AG08395 (cell line): ENCODE data around the gene RAX2.
A peak's percentile ranks its signal among the peaks of the same experiment; 100 is the strongest.
"Not testable (repeated sequence)": the region's sequence is repeated elsewhere in the genome, so short reads cannot be mapped to it uniquely, and the experiment has no call there.

Experiments used
- DNase-seq: peaks from one replicate; pipeline ENCODE4 v3.0.0; 2012; ENCODE audit warnings: mixed read lengths, low spot score

RAX2 gene

GRCh38 chr19:3778104-3778867 lies 6.3 kb upstream of the RAX2 start:
- DNase-seq: no peak

- DNase-seq: no peak
These were observed 4.5 kb upstream of the RAX2 start for GRCh38 chr19:3776479-3777040.

- DNase-seq: no peak
These were observed 3.8 kb upstream of the RAX2 start for GRCh38 chr19:3775831-3776230.

- DNase-seq: no peak
These were observed 3.3 kb upstream of the RAX2 start for GRCh38 chr19:3775374-3775711.

- no peak for DNase-seq
These were observed 2.8 kb upstream of the RAX2 start for GRCh38 chr19:3774621-3775373.

GRCh38 chr19:3773814-3774515 lies 1.9 kb upstream of the RAX2 start:
- DNase-seq: no peak

- DNase-seq: no peak
These were observed 775 bp downstream of the RAX2 start for GRCh38 chr19:3771000-3771905.

GRCh38 chr19:3770136-3770999 lies 1.7 kb downstream of the RAX2 start:
- no peak for DNase-seq

- DNase-seq: no peak
These were observed 2.5 kb downstream of the RAX2 start for GRCh38 chr19:3769494-3769893.

GRCh38 chr19:3768748-3769099 lies 3.3 kb downstream of the RAX2 start:
- DNase-seq: no peak

- no peak for DNase-seq
These were observed 3.8 kb downstream of the RAX2 start for GRCh38 chr19:3768015-3768747.

- no peak for DNase-seq
These were observed 5.0 kb downstream of the RAX2 start for GRCh38 chr19:3767050-3767449.

GRCh38 chr19:3766520-3766919 lies 5.5 kb downstream of the RAX2 start:
- DNase-seq: no peak

- DNase-seq: not testable (repeated sequence)
These were observed 6.3 kb downstream of the RAX2 start for GRCh38 chr19:3765757-3766156.

GRCh38 chr19:3765121-3765520 lies 6.9 kb downstream of the RAX2 start:
- no peak for DNase-seq

GRCh38 chr19:3762501-3763459 lies 9.2 kb downstream of the RAX2 start, which contains the start of gene MRPL54:
Gene MRPL54 (plus strand): TSS chr19:3762682. CDS start chr19:3762701, 19 bp downstream.
- peak; percentile 100 for DNase-seq

- no peak for DNase-seq
These were observed 9.9 kb downstream of the RAX2 start for GRCh38 chr19:3762130-3762473.

GRCh38 chr19:3761382-3762129 lies 10.5 kb downstream of the RAX2 start, which contains the start of gene APBA3:
Gene APBA3 (minus strand): TSS chr19:3761692. CDS start chr19:3760264, 1,428 bp downstream.
- peak; percentile 95 for DNase-seq
